NOMO-1 treated with dmso at 0.1 percent for 144 hours (cell line): Measurements from ENCODE around the gene CHD3.

Source experiments
- DNase-seq: peaks from one replicate; lab custom pipeline; 2025; ENCODE audit not compliant: unreplicated experiment; lab: John Stamatoyannopoulos, UW

The CHD3 gene

DNA sequence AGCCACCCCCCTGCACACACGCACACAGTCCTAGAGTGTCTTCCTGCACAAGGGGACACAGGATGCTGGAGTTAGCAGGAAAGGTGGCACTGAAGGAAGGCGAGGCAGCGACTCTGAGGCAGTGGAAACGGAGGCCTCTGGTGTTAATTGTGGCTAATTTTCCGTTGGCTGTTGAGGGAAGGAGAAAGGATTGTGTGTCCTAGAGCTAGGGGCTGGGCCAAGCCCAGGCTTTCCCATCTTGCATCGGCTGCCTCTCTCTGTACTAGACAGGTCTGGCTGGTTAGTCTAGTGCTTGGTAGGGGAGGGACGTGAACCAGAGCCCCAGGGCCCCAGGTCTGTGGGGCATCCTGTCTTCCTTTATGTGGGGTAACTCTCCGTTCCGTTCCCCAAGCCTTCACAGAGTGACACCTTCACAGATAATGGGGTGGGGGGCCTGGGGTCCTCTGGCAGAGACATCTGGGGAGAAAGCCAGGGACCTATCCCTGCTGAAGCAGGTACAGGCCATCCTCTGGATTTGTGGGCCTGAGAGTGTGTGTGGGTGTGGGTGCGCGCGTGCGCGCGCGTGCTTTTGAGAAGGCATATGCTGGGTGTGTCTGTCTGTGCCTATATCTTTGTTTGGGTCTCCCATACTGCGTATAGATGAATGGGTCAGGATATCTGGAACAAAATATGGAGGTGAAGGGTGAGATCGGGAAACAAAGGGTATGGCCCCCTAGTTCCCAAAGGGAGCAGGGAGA, at the start of gene CHD3:
CHD3 (plus strand) TSS at position 606 of the 737 bp plus-strand sequence. CDS start 212 bp downstream, outside the sequence.
- no peak for DNase-seq

DNA sequence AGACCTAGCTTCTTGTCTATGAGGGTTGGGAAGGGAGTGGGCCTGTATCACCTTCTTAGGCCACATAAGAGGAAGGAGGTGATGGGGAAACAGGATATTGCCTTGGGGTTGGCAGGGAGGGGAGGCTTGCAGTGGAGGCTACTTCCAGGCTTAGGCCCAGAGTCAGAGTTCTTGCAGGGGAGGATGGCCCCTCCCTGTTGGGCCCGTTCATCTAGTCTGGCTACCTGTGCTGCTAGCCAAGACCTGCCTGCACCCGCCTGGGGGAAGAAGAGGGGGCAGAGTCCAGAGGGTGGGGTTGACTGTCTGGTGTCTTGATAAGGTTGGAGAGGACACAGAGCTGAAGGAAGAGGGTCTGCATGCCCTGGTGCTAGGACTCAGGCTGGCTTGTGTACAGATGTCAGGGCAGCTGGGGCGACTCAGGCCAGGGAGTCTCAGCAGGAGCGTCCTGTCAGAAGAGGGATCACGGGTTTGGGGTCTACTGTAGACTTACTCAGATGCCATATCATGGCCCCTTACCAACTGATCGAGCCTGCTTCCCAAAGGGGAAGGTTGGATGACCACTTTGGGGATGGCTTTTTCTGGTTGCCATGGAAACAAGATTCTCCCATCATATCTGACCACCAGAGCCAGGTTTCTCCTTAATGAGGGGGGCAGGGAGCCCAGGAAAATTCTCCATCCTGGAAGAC, 49.3 kb upstream of the CHD3 start:
- DNase-seq, result peak; percentile 76

DNA sequence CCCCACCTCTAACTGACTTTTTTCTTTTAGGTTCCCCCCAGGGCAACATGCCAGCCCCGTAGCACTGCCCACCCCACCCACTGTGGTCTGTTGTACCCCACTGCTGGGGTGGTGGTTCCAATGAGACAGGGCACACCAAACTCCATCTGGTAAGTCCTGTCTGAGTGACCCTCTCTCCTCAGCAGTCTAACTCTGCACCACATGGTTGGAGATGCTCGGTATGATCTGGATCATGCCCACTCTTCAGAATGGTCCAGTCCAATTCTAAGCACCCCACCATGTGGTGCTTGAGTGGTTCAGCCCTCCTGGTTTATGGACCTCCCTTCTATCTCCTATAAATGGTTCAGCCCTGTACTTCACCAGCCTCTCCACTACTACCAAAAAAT, 48.7 kb upstream of the CHD3 start:
- DNase-seq, result no peak

DNA sequence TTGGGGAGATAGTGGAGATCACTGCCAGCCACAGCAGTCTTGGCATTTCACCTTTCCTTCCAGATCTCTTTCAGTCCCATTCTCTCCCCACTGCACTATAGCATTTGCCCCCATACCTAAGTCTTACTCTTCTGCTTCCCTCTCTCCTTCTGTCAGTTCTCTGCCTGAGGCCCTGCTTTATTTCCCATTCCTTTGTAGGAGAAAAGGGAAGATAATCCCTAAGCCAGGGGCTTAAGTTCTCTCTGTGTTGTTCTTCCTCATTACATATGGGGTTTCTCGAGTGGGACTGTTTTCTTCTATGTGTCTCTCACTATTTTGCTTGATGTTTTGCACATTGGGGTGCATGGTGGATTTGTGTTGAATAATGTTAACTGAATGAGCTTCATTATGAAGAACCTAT, 48.1 kb upstream of the CHD3 start:
- DNase-seq, result no peak

DNA sequence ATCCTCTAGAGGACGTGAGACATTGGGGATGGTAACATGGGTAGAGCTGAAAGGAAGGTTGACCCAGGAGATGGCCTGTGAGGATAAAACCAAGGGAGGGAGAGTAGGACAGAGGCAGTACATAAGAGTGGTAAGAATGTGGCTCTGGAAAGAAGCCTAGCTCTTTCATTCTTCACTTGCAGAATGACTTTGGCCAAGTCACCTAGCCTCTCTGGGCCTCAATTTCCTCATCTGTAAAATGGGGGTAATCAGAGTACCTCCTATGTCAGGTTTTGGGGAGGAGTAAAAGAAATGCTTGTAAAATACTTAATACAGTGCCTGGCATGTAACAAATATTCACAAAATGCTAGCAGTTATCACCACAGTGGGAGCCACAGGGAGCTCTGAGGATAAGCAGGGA, 47.7 kb upstream of the CHD3 start:
- no peak for DNase-seq

DNA sequence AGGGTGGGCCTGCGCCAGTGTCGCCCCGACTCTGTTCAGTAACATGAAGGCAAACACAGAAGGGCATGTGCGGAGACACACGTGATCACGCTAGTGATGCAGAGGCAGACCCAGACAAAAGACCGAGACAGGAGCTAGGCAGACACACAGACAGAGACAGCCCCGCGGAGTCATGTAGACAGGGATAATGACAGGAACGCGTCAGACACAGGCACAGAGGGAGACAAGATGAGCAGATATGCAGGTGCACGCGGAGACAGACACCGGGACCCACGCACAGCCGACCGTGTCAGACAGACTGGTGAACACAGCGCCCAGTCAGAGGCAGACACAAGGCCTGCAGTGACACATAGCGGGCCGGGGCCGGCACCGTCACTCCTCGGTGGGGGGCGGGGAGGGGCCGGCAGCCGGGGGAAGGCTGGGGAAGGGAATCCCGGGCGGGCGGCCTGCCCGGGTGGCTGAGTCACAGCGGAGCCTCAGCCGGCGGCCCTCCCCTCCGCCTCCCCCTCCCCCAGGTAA, 47.1 kb upstream of the CHD3 start:
- DNase-seq, result peak; percentile 64

DNA sequence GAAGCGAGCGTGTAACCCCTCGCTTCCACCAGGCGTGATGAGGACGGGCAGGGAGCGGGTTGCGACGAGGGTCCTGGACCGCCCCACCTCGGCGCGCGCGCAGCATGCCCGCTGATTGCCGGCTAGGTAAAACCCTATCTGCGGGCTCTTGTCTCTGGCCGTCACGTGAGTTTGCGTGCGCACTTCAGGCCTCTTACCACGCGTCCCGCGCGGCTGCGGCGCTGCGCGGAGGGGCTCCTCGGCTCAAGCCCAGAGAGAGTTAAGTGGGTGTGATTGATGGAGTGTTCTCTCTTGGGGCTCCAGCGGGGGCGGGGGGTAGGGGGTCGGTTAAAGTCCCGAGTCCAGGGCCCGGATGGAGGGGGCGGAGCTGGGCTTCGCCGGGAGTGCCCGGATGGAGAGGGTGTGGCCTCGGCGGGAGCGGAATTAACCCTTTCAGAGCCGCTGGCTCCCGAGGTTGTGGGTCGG, 46.6 kb upstream of the CHD3 start:
- peak; percentile 64 for DNase-seq

DNA sequence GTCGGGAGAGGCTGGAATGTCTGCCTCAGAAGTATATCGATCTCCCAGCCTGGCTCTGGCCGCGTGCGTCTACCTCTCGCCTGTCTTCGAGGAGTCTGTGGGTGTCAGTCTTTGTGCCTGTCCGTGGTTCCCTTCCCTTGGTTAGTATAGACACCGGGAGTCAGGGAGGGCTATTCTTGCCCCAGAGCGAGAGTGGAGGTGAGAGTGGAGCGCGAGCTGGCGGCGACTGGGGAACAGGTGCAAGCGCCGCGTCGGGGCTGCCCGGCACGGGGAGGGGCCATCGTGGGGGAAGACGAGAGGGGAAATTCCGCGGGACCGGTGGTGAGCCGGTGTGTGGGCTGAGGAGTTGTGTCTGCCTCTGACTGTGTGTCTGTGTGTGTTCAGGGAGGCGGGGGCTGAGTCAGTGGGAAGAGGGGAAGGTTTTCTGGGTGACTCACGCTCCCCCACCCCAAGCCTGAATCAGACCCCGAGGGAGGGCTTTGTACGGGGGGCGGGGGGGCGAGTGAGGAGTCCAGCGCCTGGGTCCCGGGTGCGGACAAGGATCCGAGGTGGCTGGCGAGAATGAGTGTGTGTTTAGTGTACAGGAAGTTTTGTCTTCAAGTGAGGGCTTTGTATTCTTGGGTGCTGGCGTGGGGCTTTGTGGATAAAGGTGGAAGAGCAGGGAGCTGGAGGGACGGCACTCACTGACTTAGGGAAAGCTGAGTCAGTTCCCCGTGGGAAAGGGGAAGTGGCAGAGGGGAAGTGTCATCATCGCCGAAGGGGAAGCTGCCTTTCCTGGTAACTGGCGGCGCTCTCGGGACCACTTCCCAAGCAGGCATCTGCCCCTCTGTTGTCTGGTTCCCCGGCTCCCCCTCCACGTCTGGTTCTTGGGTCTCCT, 46.0 kb upstream of the CHD3 start:
- peak; percentile 43 for DNase-seq

DNA sequence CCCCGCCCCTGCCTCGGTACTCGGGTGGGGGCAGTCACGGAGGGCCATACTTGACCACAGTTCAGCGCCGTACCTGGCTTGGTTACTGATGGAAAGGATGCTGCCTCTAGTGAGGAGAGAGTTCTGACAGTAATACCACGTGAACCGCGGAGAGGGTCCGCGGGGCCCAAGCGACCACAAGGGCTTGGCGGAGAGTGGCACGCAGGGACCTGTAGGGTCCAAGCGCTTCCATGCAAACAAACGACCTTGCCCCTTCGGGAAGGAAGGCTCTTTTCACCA, 45.4 kb upstream of the CHD3 start:
- no peak for DNase-seq

DNA sequence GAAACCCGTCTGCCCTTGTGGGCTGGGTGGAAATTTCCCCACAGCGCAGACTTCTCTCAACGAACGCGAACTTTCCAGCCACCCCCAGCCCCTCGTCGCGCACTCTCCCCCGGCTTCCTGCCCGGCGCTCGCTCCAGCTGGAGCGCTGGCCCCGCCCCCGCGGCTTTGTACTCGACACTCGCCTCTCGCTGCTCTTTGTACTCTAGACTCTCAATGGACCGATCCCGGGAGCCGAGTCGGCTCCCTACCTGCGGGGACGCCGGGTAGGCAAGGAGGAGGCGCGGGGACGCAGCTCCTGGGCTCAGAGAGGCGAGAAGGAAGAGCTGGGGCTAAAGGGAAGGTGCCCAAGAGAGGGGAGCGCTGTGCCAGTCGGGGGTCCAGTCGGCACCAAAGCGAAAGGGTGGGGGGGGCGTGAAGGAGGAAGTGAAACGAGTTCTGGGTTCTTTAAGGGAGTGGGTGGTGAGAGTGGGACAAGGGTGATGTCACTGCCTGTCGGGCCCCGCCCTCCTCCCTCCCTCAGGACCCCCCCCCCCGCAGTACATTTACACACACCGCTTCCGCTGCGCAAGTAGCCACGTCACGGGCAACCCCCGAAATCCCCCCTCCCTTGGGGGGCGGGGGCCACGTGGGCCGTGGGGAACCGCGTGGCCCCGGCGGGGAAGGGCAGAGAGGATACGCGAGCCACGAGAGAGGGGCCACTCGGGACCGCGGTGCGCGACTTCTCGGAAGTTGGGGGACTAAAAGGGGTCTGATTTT, 44.9 kb upstream of the CHD3 start:
- peak; percentile 72 for DNase-seq

DNA sequence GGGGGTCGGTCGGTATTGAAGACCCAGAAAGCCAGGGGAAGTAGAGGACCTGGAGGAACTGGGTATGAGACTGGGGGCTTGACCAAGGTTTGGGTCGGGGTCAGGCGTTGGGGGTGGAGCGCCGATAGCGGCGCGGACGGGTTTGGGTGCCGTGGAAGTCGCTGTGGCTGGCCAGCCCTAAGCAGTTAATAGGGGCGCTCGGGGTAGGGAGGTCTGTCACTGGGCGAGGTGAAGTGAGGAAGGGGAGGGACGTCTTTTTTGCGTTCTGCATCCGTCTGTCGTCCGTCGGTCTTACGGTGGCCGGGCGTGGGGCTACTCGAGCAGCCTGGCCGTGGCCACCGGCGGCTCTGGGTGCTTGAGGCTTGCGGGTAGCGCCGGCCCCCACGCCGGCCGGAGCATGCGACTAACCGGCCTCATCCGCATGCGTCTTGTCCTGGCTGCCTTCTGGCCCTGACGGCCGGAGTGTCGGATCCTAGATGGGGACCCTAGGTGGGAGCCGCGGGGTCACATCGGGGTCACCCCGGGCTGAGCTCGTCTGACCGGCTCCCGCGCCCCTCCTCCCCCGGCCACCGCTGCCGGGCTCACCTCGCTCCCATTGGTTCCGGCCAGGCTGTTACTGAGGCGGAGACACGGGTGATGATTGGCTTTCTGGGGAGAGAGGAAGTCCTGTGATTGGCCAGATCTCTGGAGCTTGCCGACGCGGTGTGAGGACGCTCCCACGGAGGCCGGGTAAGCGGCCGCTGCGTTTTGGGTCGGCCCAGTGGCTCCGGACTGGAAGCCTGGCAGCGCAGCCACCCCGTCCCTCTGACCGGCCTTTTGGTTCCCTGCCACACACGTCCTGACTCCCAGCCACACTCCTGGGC, 44.1 kb upstream of the CHD3 start:
- DNase-seq, result peak; percentile 91

DNA sequence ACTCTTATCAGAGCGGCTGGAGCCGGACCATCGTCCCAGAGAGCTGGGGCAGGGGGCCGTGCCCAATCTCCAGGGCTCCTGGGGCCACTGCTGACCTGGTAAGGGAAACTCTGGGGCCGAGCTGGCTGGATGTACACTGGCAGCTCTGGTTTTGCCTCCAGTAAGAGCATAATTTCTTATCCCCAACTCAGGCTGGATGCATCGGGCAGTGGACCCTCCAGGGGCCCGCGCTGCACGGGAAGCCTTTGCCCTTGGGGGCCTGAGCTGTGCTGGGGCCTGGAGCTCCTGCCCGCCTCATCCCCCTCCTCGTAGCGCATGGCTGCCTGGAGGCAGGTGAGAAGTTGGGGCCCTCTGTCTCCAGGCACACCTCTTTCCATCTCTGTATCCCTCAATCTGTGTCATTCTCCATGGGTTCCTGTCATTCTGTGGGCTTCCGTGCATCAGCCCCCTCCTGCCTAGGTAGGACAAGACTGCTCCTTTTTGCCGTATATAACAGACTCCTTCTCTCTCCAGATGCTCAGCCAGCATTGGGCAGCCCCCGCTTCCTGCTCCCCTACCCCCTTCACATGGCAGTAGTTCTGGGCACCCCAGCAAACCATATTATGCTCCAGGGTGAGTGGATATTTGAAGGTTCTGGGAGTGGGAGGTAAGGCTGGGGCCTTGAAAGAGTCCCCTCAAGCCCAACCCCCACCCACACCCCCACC, 43.1 kb upstream of the CHD3 start:
- DNase-seq, result no peak

DNA sequence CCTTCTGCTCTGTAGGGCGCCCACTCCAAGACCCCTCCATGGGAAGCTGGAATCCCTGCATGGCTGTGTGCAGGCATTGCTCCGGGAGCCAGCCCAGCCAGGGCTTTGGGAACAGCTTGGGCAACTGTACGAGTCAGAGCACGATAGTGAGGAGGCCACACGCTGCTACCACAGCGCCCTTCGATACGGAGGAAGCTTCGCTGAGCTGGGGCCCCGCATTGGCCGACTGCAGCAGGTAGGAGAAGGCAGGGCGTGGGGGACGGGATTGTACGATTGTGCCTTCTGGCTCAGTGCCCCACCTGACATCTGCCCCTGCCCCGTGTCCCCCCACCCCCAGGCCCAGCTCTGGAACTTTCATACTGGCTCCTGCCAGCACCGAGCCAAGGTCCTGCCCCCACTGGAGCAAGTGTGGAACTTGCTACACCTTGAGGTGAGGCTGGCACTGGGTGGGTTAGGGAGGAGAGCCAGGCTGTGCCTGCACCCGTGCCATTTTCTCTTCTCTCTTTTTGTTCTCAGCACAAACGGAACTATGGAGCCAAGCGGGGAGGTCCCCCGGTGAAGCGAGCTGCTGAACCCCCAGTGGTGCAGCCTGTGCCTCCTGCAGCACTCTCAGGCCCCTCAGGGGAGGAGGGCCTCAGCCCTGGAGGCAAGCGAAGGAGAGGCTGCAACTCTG, 42.4 kb upstream of the CHD3 start:
- DNase-seq, result no peak

DNA sequence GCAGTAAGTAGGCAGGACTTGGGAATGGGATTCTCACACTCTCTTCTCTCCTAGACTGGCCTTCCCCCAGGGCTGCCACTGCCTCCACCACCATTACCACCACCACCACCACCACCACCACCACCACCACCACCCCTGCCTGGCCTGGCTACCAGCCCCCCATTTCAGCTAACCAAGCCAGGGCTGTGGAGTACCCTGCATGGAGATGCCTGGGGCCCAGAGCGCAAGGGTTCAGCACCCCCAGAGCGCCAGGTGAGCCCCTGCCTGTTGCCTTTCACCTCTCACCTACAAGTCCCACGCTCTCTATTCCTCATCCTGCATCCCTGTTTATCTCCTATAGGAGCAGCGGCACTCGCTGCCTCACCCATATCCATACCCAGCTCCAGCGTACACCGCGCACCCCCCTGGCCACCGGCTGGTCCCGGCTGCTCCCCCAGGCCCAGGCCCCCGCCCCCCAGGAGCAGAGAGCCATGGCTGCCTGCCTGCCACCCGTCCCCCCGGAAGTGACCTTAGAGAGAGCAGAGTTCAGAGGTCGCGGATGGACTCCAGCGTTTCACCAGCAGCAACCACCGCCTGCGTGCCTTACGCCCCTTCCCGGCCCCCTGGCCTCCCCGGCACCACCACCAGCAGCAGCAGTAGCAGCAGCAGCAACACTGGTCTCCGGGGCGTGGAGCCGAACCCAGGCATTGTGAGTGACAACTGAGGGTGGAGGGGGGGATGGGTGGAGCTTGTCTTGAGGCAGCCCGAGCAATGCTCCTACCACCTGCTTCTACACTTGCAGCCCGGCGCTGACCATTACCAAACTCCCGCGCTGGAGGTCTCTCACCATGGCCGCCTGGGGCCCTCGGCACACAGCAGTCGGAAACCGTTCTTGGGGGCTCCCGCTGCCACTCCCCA, 41.6 kb upstream of the CHD3 start:
- DNase-seq, result no peak

DNA sequence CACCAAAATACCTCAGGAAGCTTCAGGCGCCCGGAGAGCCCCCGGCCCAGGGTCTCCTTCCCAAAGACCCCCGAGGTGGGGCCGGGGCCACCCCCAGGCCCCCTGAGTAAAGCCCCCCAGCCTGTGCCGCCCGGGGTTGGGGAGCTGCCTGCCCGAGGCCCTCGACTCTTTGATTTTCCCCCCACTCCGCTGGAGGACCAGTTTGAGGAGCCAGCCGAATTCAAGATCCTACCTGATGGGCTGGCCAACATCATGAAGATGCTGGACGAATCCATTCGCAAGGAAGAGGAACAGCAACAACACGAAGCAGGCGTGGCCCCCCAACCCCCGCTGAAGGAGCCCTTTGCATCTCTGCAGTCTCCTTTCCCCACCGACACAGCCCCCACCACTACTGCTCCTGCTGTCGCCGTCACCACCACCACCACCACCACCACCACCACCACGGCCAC, 40.4 kb upstream of the CHD3 start:
- no peak for DNase-seq

DNA sequence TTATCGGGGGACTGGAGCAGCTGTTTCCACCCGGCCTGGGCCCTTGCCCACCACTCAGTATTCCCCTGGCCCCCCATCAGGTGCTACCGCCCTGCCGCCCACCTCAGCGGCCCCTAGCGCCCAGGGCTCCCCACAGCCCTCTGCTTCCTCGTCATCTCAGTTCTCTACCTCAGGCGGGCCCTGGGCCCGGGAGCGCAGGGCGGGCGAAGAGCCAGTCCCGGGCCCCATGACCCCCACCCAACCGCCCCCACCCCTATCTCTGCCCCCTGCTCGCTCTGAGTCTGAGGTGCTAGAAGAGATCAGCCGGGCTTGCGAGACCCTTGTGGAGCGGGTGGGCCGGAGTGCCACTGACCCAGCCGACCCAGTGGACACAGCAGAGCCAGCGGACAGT, 39.9 kb upstream of the CHD3 start:
- no peak for DNase-seq

DNA sequence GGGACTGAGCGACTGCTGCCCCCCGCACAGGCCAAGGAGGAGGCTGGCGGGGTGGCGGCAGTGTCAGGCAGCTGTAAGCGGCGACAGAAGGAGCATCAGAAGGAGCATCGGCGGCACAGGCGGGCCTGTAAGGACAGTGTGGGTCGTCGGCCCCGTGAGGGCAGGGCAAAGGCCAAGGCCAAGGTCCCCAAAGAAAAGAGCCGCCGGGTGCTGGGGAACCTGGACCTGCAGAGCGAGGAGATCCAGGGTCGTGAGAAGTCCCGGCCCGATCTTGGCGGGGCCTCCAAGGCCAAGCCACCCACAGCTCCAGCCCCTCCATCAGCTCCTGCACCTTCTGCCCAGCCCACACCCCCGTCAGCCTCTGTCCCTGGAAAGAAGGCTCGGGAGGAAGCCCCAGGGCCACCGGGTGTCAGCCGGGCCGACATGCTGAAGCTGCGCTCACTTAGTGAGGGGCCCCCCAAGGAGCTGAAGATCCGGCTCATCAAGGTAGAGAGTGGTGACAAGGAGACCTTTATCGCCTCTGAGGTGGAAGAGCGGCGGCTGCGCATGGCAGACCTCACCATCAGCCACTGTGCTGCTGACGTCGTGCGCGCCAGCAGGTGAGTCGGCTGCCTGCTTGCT, 39.3 kb upstream of the CHD3 start:
- DNase-seq, result no peak
